ENCODE measurements around the gene E2F3. TPM values are rescaled to one million over a fixed set of nuclear protein-coding genes. Genes with fewer than 3 reads are reported as not detected.

E2F3 gene
- total and polyA plus RNA-seq, 2 donors (not counting 3 experiments of a cell fraction or from before 2014, with no cell fraction given): 8.6 to 22.0 TPM

GRCh38 chr6:20412682-20413073 lies 11.0 kb downstream of the E2F3 start:
- H3K9ac ChIP-seq (replicated peaks; ENCODE audit: extremely low read depth, insufficient read depth, low read length): no peak overlapping the region
- intact Hi-C loops (cut with micrococcal nuclease) (no loop called here), dilution Hi-C loops (cut with MboI; ENCODE audit: extremely low pct_ligation_motif_present, low sequenced_read_pairs) (no loop called here)
- no peak overlapping the region for H3K4me2 ChIP-seq (ENCODE audit: insufficient read depth, low read length)
- H3K9me1 ChIP-seq (replicated peaks; ENCODE audit: control insufficient read depth, extremely low read depth, insufficient read depth, low read length): no peaks in the 10 kb centered on the region
- peaks cover 2% of the 10 kb centered on the region for H4K20me1 ChIP-seq (replicated peaks; ENCODE audit: control insufficient read depth, extremely low read depth, insufficient read depth, low read length)
- H3K4me1 ChIP-seq (ENCODE audit: control insufficient read depth, extremely low read depth, insufficient read depth, low read length): peaks cover 16% of the 10 kb centered on the region
- POLR2A ChIA-PET: no interaction called here
- peak; percentile 33 for DNase-seq (ENCODE audit: low read depth, low spot score)
- H3K27ac ChIP-seq (ENCODE audit: insufficient read depth, low read depth, low read length): no peak overlapping the region
- no peaks in the 10 kb centered on the region for H3K27me3 ChIP-seq (ENCODE audit: control insufficient read depth in 2 of 2, insufficient read depth in 2 of 2, low read length in 2 of 2)
- TF ChIP-seq POLR2A (IDR thresholded peaks at IDR 0.05; ENCODE audit: low read depth, low read length) (no peak), MYC (IDR thresholded peaks at IDR 0.05; ENCODE audit: low read depth, low read length) (no peak), CTCF (IDR thresholded peaks at IDR 0.05; ENCODE audit: extremely low read depth in 1 of 2, insufficient read depth in 1 of 2, low read depth in 1 of 2, low read length in 2 of 2) (no peak), EZH2 (IDR thresholded peaks at IDR 0.05; ENCODE audit: borderline replicate concordance, low read depth, low read length, severe bottlenecking) (no peak), POLR2AphosphoS5 (IDR thresholded peaks at IDR 0.05; ENCODE audit: insufficient read depth, low read depth, low read length) (no peak), MAX (IDR thresholded peaks at IDR 0.05; ENCODE audit: insufficient read depth, insufficient read length) (no peak), GATA2 (IDR thresholded peaks at IDR 0.05; ENCODE audit: insufficient read depth, insufficient read length, low read depth, low read length) (no peak), JUN (IDR thresholded peaks at IDR 0.05; ENCODE audit: borderline replicate concordance, insufficient read depth, insufficient read length, low read depth) (no peak), FOS (IDR thresholded peaks at IDR 0.05; ENCODE audit: borderline replicate concordance, insufficient read depth, low read length) (no peak)
- no peaks in the 10 kb centered on the region for H3K36me3 ChIP-seq (ENCODE audit: control insufficient read depth in 2 of 2, extremely low read depth in 1 of 2, insufficient read depth in 2 of 2, low read length in 2 of 2)
- no TSS peak for BruUV-seq (replicated peaks)
- no peaks in the 10 kb centered on the region for H3K9me3 ChIP-seq (replicated peaks; ENCODE audit: control insufficient read depth, insufficient read depth, low read length)
- peaks cover 99% of the 10 kb centered on the region for H3K79me2 ChIP-seq (ENCODE audit: control insufficient read depth, insufficient read depth, low read length)
- H2AFZ ChIP-seq (ENCODE audit: low read depth, low read length): no peak overlapping the region
- CTCF ChIA-PET: interaction anchor here (3.0 kb wide), 1 partner anchor 8 kb away, joined by 16 read pairs; no protein-coding TSS in a partner anchor
- no peak for FAIRE-seq
- no peak overlapping the region for H3K4me3 ChIP-seq (replicated peaks in 1 of 3; ENCODE audit: insufficient read depth in 1 of 3, low read depth in 1 of 3, low read length in 3 of 3)
